AG08395 (cell line): ENCODE data around the gene ERGIC1.

Experiments used
- DNase-seq: peaks from one replicate; pipeline ENCODE4 v3.0.0; 2012; ENCODE audit warnings: mixed read lengths, low spot score

Gene ERGIC1

DNA sequence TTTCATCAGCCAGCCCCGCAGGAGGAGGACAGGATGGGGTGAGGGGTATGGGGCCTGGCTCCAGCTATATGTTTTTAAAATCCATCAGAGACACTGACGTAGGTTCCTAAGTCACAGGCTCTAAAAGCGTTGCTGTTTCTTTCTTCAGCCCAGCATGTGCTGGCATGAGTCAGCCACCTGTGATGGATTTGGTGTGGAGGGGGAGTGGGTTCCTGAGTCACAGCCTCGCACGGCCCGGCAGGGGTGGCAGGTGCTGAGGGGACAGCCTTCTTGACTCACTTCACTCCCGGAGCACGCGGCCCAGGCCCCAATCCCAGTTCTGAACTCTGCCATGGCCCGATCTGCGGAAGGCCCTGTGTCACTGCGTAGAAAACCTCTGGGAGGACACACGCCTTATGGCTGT is 86.4 kb downstream of the ERGIC1 start:
- peak; percentile 40 for DNase-seq

DNA sequence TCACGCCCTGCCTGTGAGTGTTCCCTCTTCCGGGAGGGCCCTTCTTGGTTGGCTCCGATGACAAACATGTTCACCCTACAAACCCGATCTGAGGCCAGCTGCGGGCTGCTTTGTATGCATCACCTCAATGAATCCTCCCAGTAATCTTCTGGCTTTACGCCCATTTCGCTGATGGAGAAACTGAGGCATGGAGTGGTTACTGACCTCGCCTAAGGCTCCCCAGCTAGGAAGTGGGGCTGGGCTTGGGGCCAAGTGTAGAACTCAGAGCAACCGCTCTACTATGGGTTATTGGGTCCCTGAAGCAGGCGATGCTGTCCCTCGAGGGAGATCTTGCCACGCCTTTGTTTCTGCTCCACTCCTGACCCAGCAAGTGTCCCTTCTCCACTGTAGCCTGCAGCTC is 86.9 kb downstream of the ERGIC1 start:
- no peak for DNase-seq

DNA sequence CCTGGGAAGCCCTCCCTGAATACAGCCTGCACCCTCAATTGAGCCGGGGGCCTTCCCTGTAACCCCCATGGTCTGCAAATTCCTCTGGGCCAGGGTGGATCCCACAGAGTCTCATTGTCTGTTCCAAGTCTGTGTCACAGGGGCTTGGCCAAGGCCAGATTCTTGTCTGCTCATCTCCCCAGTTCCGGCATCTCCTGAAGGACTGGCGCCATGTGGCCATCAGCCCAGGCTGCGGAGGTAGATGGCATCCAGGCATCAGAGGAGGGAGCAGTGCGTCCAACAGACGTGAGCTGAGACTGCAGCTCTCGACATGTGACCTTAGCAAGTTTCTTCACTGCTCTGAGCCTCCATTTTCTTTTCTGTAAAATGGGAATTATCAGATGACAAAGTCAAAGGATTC is 87.9 kb downstream of the ERGIC1 start:
- no peak for DNase-seq

DNA sequence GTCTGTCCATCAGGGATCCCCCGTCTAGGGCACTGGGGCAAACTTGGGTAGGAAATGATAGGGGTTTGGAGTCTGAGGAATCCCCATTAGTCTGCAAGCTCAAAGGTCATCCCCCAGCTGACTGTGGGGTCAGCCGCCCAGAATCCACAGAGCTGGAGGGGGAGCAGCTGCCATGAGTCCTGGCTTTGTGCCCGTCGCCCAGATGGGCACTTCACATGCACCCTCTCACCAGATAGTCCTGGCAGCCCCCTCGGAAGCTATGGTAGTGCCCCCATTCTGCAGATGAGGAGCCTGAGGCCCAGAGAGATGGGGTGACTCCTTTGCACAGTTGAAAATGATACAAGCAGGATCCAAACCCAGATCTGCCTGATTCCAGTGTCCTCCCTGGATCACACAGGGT is 89.5 kb downstream of the ERGIC1 start:
- DNase-seq: no peak

DNA sequence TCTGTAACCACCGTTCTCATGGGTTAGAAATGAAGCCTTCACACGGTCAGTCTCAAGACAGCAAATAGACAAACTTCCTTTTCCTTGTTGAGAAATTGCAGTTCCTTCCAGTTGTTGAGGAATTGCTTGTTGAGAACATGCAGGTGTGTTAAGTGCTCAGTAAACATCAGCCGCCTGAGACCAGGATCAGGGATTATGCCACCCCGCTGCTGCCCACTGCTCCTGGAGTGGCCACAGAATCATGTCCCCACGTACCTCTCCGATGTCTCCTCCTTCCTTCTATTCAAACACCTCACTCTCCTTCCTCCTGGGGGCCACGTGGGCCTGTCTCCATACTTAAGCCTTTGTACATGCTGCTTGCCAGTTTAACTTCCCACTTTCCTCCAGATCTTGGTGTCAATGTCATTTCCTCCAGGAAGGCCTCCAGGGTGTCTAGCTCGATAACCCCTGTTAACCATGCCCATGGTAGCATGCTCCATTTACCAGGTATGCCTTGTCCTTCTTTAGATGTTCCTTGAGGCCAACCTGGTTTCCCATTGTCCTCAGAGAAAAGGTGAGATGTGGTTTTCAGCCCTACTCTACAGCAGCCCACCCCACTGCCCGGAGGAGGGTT is 91.4 kb downstream of the ERGIC1 start:
- DNase-seq: no peak

DNA sequence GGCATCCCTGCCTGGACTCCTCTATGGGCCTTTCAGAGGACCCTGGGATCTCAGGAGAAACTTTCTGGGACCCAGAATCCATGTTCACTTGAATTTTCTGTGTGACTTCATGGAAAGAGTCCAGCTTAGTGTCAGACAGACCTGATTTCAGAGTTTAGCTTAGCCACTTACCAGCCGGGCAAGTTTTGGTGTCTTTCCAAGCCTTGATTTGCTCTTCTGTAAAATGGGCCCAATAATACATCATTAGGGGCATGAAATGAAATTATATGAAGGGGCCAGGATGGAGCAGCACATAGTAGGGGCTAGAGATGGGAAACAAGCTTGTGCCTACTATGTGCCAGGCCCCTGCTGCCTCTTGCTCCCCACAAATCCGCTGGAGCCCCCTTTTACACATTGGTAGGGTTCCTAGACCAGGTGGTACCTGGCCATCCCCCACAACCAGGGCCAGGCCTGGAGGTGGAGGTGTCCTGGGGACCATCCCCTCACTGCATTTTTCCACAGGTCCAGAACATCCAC is 92.0 kb downstream of the ERGIC1 start:
- DNase-seq: no peak

DNA sequence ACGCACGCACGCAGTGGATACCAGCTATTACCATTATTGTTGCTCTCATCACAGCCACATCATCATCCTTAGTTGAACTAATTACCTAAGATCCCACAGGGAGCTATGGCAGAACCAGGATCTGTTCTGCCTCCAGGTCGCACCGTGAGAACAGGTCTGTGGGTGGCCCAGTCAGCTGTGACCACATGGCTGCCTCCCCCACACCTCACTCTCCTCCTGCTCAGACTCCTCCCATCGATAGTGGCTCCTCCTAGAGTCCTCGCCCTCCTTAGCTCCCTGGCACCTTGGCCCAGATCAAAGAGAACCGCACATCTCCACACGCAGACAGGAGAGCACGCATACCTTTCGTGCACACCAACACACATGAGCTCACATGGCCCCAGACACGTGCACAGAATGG is 92.7 kb downstream of the ERGIC1 start:
- no peak for DNase-seq

DNA sequence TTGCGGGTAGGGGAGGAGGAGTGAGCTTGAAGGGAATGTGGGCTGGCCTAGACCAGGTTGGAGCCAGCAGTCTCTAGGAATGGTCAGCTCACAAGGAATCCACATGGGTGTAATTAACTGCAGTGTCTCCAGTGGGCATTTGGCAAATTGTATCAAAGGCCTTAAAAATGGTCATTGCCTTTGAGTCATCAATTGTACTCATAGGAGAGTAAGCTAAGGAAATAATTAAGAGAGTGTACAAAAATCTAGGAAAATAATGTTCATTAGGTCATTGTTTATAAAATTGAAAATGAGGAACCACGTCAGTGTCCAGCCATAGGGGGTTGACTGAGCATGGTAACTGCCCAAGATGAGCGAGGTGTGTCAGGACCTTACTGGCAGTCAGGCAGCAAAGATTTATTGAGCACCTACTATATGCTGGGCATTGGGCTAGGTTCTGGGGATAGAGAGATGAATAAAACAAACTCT is 95.4 kb downstream of the ERGIC1 start:
- DNase-seq: peak; percentile 93

DNA sequence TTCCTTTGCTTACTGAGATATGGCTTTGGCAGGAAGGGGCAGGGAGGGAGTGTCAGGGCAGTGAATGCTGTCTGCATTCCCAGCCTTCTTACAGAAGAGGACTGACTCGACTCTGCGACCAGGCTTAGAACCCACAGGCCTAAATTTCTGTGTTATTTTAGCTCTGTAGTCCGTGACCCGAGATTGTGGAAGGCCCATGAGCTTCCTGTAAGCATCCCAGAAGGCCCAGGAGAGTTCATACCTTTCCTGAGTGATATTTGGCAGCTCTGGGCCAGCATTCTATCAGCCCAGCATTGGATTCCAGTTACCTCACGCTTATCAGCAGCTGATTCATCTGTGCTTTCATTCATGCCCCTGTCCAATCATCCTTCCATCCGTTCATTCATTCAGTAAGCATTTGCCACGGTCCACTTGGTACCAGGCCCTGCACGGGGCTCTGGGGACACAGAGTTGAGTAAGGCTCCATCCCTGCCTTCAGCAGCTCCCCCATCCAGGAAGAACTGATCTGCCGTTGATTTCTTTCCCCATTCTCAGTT is 97.0 kb downstream of the ERGIC1 start:
- peak; percentile 77 for DNase-seq

DNA sequence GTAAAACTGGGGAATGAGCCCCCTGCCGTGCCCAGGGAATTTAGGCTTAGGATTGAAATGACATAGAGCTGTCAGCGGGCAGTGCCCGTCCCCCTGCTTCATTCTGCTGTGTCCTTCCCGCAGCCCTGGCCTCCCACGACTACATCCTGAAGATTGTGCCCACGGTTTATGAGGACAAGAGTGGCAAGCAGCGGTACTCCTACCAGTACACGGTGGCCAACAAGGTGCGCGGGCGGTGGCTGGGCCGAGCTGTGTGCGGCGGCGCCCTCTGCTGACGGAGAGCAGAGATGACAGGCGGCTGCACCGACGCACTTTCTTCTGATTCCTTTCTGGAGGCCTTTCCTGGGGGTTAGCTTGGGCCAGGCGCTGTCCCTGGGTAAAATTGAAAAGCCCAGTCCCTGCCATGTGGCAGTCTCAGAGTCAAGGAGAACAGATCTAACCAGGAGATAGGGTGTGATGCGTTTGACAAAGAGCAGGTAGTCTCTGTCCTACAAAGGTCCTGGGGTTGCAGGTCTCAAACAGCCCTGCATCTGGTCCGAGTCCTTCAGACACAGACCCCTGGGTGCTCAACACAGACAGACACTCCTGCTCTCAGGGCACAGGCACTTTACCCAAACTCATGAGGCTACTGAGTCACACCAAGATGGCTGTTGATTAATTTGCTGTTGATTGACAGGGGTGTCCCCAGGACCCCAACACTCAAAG is 98.4 kb downstream of the ERGIC1 start:
- peak; percentile 72 for DNase-seq

DNA sequence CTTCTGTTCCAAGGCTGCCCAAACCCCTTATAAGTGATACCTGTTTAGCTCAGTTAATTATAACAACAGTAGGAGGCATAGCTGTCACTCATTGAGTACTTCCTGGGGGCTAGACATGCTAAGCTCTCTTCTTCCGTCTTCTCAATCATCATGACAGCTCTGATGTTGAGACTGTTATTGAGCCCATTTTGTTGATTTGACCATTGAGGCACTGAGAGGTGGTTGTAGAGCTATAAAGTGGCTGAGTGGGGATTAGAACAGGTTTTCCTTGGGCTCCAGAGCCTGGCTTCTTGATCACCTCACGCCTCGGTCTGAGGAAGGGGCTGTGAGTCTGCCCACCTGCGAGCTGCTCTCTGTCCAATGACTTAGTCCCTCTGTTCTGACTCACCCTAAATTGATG is 99.2 kb downstream of the ERGIC1 start:
- no peak for DNase-seq

DNA sequence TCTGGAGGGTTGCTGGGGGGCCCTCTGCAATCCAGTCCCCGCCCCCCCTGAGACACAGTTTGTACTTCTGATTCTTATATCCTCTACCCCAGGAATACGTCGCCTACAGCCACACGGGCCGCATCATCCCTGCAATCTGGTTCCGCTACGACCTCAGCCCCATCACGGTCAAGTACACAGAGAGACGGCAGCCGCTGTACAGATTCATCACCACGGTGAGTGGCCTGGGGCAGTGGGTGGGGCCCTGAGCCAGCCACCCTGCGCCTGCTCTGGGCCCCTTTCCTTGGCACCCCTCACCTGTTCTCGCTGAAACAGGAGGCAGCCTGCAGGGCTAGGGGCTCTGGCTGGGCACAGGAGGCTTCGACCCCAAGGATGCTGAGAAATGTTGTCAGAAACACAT is 101.0 kb downstream of the ERGIC1 start:
- no peak for DNase-seq

DNA sequence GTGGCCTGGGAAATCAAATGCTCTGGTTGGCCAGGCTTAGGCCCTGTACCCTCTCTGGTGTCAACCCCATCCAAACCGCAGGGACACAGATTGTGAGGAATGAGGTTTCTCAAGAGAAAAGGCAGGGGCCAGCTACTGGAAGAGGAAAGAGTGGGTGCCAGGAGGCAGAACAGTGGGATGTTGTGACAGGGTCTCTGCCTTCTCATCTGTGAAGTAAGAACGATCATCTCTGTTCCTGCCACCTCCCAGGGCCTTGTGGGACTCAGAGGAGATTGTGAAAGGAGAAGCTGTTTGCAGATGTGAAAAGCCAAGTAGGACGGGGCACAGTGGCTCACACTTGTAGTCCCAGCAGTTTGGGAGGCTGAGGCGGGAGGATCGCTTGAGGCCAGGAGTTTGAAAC is 102.3 kb downstream of the ERGIC1 start:
- no peak for DNase-seq

DNA sequence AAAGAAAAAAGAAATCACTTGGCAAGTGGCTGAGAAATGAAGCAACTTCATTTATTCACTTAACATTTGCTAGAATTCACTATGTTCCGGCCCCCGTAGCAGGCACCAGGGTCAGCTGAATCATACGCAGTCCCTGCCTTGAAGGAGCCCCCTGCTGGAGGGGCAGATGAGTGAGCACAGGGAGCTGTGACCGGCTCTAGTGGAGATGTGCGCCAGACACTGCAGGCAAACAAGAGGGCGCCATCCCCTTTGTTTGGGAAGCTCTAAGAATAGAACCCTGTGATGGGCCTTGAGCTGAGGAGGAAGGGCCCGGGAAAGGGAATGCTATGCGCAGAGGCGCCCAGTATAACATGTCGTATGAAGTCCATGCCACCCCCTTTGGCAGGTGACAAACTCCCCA is 105.0 kb downstream of the ERGIC1 start:
- DNase-seq: no peak

DNA sequence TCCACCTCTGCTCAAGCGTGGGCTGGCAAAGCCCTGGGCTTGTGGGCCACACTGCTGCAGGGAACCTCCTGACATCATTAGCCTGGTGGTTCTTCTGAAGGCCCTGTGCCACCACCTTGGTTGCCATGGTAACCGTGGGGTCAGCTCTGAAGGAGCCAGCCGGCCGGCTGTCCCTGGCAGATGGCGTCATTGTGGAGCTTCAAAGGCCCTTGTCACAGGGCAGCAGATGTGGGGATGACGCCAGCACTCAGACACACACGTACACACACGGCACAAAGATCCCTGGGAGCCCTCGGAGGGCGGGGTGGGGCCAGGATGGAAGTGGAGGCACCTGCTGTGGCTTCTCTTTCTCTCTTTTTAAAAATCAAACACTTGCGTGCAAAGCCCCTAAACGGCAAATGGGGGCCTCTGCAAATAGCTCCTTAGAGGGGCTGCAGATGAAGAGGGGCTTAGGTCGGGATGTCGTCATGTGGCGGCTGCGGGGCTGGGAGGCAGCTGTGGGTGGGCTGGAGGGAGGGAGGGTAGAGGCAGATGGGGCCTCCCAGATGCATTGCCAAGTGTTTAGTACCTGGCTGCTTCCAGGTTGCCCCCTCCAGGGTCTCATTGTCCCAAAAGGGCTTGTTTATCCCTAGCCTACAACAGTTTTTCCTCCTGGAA is 105.7 kb downstream of the ERGIC1 start:
- DNase-seq: no peak

DNA sequence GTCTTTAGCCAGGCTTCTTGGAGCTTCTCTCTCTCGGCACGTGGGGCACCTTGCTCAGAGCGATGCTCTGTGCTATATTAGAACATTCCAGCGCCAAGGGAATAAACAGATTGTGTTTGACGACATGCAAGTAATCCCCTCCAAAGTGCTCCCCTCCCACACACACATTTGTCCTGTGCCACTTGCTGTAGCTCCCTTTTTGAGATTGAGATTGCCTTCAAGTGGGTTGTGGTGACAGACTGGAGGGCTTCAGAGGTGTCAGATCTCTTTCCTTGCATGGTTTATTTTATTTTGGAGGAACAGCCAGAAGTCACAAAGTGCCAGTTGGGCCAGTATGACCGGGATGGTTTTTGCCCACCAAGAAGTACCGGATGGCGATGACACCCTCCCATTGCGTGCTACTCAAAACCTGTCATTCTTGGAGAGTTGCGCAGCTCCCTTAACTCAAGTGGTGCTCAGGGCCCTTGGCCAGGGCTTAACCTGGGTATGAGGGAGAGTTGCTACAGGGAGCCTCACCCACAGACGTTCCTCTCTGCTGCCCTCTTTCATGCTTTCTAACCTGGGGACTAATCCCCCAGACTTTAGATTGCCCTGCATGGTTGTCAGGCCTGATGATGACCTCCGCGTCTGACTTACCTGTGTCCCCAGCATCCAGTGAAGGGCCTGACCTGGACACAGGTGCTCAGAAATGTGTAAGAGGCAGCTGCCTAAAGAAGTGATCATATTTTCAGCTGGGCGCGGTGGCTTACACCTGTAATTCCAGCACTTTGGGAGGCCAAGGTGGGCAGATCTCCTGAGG is 106.4 kb downstream of the ERGIC1 start:
- no peak for DNase-seq

DNA sequence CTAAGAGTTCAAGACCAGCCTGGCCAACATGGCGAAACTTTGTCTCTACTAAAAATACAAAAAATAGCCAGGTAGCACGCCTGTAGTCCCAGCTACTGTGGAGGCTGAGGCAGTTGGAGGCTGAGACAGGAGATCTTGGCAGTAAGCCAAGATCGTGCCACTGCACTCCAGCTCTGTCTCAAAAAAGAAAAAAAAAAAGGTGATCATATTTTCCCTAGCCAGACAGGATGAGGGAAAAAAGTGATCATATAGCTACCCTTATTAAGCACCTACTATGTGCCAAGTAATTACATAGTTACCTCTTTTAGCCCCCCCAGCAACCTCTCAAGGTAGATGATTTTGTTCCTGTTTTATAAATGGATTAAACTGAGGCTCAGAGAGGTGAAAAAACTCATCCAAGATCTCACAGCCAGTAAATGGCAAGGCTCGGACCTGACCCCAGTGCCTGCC is 107.0 kb downstream of the ERGIC1 start:
- no peak for DNase-seq

DNA sequence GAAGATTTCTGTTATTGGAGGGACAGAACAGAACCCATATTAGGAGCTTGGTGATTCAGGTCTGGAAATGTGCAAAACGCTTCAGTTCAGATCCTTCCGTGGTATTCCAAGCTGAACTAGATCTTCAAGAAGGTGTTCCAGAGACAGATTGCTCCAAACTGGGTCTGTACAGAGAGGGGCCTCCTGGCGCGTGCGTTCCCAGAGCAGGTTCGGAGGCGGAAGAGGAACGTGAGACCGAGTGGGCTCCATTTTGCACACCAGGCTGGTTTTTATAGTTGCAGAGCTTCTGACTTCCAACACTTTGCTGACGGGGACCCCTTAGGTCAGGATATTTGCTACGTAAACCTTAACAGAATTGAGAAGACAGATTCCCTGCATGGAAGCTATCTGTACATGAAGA is 108.5 kb downstream of the ERGIC1 start:
- no peak for DNase-seq

DNA sequence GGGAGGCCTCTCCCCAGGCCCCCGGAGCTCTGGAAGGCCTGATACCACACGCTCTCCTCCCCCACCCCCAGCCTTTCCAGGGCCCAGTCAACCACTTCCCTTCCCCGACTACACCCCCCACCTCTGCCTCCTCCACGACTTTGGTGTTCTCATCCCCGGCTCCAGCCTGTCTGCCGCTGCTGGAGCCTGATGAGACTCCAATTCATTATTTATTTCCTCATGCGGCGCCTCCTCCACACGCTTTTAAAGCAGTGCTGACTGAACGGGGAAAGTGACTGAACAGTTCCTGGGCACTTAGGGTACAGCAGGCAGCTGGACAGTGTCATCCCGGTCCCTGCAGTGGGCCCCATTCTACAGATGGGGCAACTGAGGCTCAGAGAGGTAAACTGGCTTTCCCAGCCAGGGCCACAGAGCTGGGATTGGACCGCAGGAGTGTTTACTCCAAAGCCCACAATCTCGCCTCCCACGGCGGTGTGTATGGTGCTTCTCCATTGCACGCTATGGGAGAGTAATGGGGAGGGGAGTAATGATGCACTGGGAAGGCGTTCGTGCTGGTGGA is 109.3 kb downstream of the ERGIC1 start:
- DNase-seq: peak; percentile 90

DNA sequence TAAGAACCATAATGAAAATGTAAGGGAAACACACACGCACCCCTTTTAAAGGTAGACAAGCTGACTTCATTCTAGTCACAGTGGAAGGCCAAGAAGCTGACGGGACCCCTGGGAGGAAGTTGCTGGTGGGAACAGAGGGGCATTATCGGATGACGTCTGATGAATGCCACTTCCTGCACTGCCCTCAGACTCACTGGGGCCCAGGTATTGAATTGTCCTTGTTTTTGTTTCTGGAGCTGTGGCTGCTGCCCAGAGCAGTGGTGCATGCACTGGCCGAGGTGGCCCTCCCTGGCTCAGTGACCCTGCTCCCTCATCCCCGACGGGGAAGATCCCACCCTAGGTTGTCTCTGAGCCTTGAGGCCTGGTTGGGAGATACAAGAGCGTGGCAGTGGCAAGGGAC is 109.9 kb downstream of the ERGIC1 start:
- DNase-seq: no peak

DNA sequence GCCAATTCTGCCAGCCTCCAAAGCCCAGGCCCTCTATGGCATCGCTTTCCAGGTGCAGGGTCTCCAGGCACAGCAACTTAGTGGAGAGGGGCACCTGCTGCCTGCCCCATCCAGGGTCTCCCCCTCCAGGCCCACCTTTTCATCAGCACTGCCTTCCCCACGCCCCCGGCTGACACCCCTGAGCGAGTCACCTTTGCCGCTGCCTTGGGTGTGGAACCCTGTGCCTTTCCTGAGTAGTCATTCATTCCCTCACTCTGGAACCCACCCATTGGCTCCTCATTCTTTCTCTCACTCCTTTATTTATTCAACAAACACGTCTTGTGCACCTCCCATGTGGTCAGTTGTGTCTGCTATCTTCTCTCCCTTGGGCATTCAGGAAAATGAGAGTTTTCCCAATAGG is 110.7 kb downstream of the ERGIC1 start:
- no peak for DNase-seq

DNA sequence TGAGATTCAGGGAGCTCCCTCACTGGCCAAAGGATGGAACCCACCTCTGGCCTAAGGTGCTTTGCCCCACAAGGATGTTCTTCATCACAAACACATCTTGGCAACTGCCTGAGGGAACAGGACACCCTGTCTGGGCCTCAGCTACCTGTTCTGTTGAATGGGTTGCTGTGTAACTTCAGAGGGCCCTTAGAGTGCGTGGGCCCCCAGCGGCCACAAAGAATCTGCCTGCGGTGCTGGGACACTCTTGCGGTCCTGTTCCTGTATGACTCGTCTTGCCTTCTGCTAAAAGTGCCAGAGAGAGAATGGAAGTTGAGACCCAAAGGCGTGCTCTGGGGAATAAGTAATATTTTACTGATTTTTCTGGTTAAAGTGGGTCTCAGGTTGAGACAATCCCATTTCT is 111.1 kb downstream of the ERGIC1 start:
- DNase-seq: no peak
